ENCODE measurements around the gene STK16. TPM values are rescaled to one million over a fixed set of nuclear protein-coding genes. Genes with fewer than 3 reads are reported as not detected.

The STK16 gene
- total RNA-seq, 2 donors from 2014 or later = 11.9 to 17.2 TPM

DNA sequence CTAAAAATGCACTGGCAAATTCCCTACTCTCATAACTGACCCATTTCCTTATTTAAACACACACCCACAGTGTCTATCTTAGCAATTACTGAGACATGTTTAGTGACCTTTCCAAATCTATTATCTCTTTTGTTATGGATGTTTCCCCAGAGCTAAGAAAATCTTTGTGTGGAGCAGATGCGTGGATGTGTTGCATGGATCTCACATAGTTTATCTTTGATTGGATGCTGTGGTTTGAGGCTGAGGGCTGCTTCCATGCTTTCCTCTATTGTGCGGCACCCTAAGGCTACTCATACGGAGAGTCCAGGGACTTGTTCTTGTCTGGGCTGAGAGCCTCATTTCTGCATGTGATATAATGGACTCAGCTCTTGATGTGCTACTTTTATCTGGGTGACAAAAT is 10.9 kb upstream of the STK16 start:
- Mint-ChIP-seq H3K36me3 (ENCODE audit: low read depth) (peaks cover 19% of the 10 kb centered on the region), H3K27me3 (no peaks in the 10 kb centered on the region), H3K4me3 (no peak overlapping the region), H3K27ac (peak overlapping the region; percentile 14), H3K4me1 (peaks cover 27% of the 10 kb centered on the region)
- ATAC-seq (no peak), DNase-seq (no peak)
- H3K9me3 ChIP-seq (ENCODE audit: control insufficient read depth, low read length, poor library complexity, severe bottlenecking) = no peaks in the 10 kb centered on the region

DNA sequence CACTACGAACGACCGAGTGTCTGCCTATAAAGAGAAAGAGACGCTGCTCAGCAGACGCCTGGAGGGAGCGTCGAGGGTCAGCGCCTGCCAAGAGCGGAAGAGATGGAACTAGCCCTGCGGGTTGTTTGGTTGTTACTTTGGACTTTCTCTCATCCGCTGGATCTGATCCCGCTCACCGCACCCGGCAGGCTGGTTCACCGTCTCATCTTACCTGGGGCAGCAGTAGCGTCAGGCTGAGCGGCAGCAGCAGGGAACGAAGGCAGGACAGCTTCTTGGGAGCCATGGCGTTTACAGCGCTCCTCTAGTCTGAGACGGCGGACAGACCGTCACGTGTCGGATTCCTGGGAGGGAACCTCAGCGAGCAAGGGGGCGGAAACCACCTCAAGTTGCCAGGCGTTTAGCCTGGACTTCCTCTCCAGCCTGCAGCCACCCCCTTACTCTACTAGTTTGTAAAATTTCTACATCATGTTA is 2.0 kb upstream of the STK16 start:
- no peaks in the 10 kb centered on the region for H3K27me3 Mint-ChIP-seq
- no peak for ATAC-seq
- no peak overlapping the region for H3K27ac Mint-ChIP-seq
- no peak for DNase-seq
- H3K4me3 Mint-ChIP-seq = peak overlapping the region; percentile 33
- no peaks in the 10 kb centered on the region for H3K36me3 Mint-ChIP-seq (ENCODE audit: low read depth)
- peaks cover 38% of the 10 kb centered on the region for H3K4me1 Mint-ChIP-seq
- no peaks in the 10 kb centered on the region for H3K9me3 ChIP-seq (ENCODE audit: control insufficient read depth, low read length, poor library complexity, severe bottlenecking)

DNA sequence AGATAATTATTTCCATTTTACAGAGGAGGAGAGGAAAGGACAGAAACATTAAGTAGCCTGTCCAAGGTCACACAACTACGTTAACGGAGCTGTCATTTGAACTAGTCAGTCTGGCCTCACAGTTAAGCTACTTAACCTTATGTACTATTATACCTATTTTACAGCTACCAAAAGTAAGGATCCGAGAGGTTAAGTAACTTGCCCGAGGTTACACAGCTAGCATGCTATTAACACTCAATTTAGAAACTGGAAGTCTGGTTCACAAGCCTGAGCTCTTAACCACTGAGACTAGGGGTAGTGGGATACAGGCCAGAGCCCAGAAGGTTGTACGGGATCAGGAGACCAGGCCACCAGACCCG is 511 bp upstream of the STK16 start:
- no peaks in the 10 kb centered on the region for H3K27me3 Mint-ChIP-seq
- peak overlapping the region; percentile 98 for H3K27ac Mint-ChIP-seq
- H3K4me1 Mint-ChIP-seq = peaks cover 47% of the 10 kb centered on the region
- no peak for DNase-seq
- no peaks in the 10 kb centered on the region for H3K9me3 ChIP-seq (ENCODE audit: control insufficient read depth, low read length, poor library complexity, severe bottlenecking)
- peak overlapping the region; percentile 93 for H3K4me3 Mint-ChIP-seq
- no peak for ATAC-seq
- peaks cover 2% of the 10 kb centered on the region for H3K36me3 Mint-ChIP-seq (ENCODE audit: low read depth)

DNA sequence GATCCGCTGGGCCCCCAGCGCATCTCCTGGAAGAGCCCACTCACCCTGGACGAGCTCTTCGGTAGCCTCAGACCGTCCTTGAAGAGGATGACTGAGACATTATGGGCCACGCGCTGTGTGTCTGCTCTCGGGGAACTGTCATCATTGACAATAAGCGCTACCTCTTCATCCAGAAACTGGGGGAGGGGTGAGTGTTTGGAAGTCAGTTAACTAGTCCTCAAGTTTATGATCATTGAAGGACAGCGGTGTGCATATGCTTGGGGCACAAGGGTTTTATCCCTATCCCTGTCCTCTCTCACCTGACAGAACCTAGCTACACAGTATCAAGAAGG is 586 bp downstream of the STK16 start:
- no peak for DNase-seq
- no peaks in the 10 kb centered on the region for H3K27me3 Mint-ChIP-seq
- H3K9me3 ChIP-seq (ENCODE audit: control insufficient read depth, low read length, poor library complexity, severe bottlenecking) = no peaks in the 10 kb centered on the region
- peak overlapping the region; percentile 98 for H3K27ac Mint-ChIP-seq
- no peak for ATAC-seq
- H3K4me1 Mint-ChIP-seq = peaks cover 56% of the 10 kb centered on the region
- peaks cover 4% of the 10 kb centered on the region for H3K36me3 Mint-ChIP-seq (ENCODE audit: low read depth)
- H3K4me3 Mint-ChIP-seq = peak overlapping the region; percentile 93

GRCh38 chr2:219246559-219246958 is 1.3 kb downstream of the STK16 start:
- H3K9me3 ChIP-seq (ENCODE audit: control insufficient read depth, low read length, poor library complexity, severe bottlenecking) = no peaks in the 10 kb centered on the region
- Mint-ChIP-seq H3K36me3 (ENCODE audit: low read depth) (peaks cover 5% of the 10 kb centered on the region), H3K27me3 (no peaks in the 10 kb centered on the region), H3K27ac (peak overlapping the region; percentile 98), H3K4me3 (peak overlapping the region; percentile 63), H3K4me1 (peaks cover 59% of the 10 kb centered on the region)
- ATAC-seq (no peak), DNase-seq (no peak)

DNA sequence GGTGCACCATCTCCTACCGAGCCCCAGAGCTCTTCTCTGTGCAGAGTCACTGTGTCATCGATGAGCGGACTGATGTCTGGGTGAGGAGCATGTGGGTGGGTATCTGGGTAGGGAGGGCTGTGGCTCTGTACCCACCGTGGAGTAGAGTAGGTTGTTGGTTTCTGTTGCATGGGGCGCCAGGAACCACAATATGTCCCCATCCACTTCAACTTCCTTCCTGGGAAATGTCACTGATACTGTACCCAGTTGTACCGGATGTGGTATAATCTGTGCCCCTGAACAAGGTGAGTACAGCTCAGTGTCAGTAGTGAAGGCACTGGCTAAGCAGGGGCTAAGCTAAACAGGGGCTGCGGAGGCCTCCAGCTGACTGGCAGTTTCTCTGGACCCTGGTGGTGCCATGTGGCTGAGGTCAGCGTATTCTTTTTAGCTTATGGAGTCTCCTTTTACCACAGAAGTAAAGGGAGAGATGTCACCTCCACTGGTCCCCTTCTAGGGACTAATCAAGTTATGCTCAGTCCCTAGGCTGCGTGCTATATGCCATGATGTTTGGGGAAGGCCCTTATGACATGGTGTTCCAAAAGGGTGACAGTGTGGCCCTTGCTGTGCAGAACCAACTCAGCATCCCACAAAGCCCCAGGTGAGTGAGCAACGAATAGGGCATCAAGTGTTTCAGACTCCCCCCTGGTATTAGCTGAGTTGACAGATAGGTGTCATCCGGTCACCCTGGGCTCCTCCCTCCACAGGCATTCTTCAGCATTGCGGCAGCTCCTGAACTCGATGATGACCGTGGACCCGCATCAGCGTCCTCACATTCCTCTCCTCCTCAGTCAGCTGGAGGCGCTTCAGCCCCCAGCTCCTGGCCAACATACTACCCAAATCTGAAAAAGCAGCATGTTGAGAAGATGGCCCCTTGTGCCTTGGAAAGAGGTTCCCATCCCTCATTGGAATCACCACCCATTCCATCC is 2.7 kb downstream of the STK16 start:
- Mint-ChIP-seq H3K27ac (peak overlapping the region; percentile 98), H3K27me3 (no peaks in the 10 kb centered on the region), H3K36me3 (ENCODE audit: low read depth) (peaks cover 6% of the 10 kb centered on the region), H3K4me3 (peak overlapping the region; percentile 90), H3K4me1 (peaks cover 69% of the 10 kb centered on the region)
- no peaks in the 10 kb centered on the region for H3K9me3 ChIP-seq (ENCODE audit: control insufficient read depth, low read length, poor library complexity, severe bottlenecking)
- peak; percentile 75 for ATAC-seq
- DNase-seq = peak in 2 of 3 donors; percentile 24 to 54

DNA sequence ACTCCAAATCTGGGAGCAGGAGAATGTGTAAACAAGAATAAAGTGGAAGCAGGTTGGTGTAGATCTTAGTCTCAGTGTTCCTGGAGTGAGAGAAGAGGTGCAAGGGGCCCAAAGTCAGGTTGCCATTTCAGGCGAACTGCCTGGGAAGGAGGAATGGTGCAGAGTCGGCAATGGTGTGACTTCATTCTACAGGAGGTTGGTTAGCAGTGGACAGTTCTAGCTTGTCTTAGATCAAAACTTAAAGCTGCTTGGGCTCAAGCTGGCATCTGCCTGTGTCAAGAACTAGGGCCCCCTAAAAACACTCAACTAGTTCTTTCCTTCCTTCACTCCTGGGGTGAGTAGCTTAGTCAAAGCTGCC is 3.5 kb downstream of the STK16 start:
- H3K9me3 ChIP-seq (ENCODE audit: control insufficient read depth, low read length, poor library complexity, severe bottlenecking) = no peaks in the 10 kb centered on the region
- DNase-seq (no peak), ATAC-seq (no peak)
- Mint-ChIP-seq H3K4me3 (peak overlapping the region; percentile 90), H3K4me1 (peaks cover 69% of the 10 kb centered on the region), H3K27ac (peak overlapping the region; percentile 98), H3K36me3 (ENCODE audit: low read depth) (peaks cover 7% of the 10 kb centered on the region), H3K27me3 (no peaks in the 10 kb centered on the region)

DNA sequence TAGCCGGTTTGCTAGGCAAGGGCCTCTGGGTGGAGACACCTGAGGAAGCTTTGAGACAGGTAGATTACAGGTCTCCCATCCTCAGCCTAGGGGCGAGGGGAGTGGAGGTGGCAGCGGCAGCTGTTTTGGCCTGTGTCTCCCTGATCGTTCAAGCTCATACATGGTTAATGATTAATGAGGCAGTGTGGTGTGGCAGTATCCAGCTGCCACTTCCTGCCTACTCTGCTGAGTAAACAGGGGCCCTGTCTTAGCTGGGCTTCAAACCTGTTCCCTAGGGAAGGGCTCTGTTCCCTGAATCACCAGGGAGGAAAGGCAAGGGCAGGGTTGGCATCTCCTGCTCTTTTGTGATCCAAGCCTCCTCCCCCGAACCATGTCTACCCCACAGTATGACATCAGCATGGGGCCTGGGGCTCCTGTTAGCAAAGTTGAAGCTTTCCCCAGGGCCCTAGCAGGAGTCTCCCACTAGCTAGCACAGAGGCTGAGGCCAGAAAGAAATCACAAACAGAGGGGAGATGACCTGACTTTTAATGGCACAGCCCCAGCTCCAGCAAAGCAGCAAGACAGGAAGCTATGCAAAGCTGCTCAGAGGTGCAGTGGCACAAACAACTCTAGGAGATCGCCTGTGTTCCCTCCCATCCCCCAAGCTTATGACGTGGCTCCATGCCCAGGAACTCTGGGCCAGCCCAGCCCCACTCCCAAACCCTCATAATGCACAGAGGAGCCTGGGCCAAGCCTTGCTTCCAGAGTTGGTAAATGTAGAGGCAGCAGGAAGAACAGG is 4.1 kb downstream of the STK16 start:
- ATAC-seq = peak; percentile 6
- peak in 1 of 3 donors; percentile 25 for DNase-seq
- peaks cover 7% of the 10 kb centered on the region for H3K36me3 Mint-ChIP-seq (ENCODE audit: low read depth)
- no peaks in the 10 kb centered on the region for H3K9me3 ChIP-seq (ENCODE audit: control insufficient read depth, low read length, poor library complexity, severe bottlenecking)
- peak overlapping the region; percentile 90 for H3K4me3 Mint-ChIP-seq
- no peaks in the 10 kb centered on the region for H3K27me3 Mint-ChIP-seq
- peak overlapping the region; percentile 98 for H3K27ac Mint-ChIP-seq
- peaks cover 69% of the 10 kb centered on the region for H3K4me1 Mint-ChIP-seq

GRCh38 chr2:219250049-219250781 is 4.9 kb downstream of the STK16 start:
- Mint-ChIP-seq H3K4me1 (peaks cover 68% of the 10 kb centered on the region), H3K27ac (peak overlapping the region; percentile 98), H3K36me3 (ENCODE audit: low read depth) (peaks cover 10% of the 10 kb centered on the region), H3K4me3 (peak overlapping the region; percentile 90), H3K27me3 (no peaks in the 10 kb centered on the region)
- no peaks in the 10 kb centered on the region for H3K9me3 ChIP-seq (ENCODE audit: control insufficient read depth, low read length, poor library complexity, severe bottlenecking)
- ATAC-seq = no peak
- no peak for DNase-seq

- peaks cover 58% of the 10 kb centered on the region for H3K4me1 Mint-ChIP-seq
- DNase-seq = no peak
- no peaks in the 10 kb centered on the region for H3K27me3 Mint-ChIP-seq
- ATAC-seq = no peak
- peaks cover 10% of the 10 kb centered on the region for H3K36me3 Mint-ChIP-seq (ENCODE audit: low read depth)
- H3K4me3 Mint-ChIP-seq = peak overlapping the region; percentile 90
- no peaks in the 10 kb centered on the region for H3K9me3 ChIP-seq (ENCODE audit: control insufficient read depth, low read length, poor library complexity, severe bottlenecking)
- peak overlapping the region; percentile 96 for H3K27ac Mint-ChIP-seq
Measured at GRCh38 chr2:219251656-219252055, 6.4 kb downstream of the STK16 start.

DNA sequence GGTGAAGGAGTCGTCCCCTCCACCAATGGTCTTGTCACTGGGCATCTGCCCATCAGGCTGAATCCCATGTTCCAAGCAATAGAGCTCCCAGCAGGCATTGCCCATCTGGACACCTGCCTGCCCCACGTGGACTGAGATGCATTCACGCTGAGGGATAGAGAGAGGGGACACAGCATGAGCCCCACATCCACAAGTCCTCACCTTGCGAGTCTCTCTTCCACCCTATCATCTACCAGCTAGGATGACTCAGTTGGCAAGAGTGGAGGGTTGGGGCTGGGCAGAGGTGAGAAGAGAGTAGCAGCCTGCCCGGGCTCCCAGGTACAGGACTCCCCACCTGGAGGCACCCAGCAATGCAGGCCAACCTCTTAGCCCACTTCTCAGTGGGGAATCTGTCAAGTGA is 6.8 kb downstream of the STK16 start:
- peaks cover 10% of the 10 kb centered on the region for H3K36me3 Mint-ChIP-seq (ENCODE audit: low read depth)

GRCh38 chr2:219252570-219252899 is 7.3 kb downstream of the STK16 start:
- DNase-seq = no peak
- Mint-ChIP-seq H3K27me3 (no peaks in the 10 kb centered on the region), H3K27ac (peak overlapping the region; percentile 96), H3K4me1 (peaks cover 52% of the 10 kb centered on the region), H3K4me3 (peak overlapping the region; percentile 90), H3K36me3 (ENCODE audit: low read depth) (peaks cover 10% of the 10 kb centered on the region)
- no peaks in the 10 kb centered on the region for H3K9me3 ChIP-seq (ENCODE audit: control insufficient read depth, low read length, poor library complexity, severe bottlenecking)
- no peak for ATAC-seq

More for the DNA sequence above, 6.8 kb downstream of the STK16 start:
- Mint-ChIP-seq H3K27ac (peak overlapping the region; percentile 96), H3K27me3 (no peaks in the 10 kb centered on the region), H3K4me3 (peak overlapping the region; percentile 90), H3K4me1 (peaks cover 54% of the 10 kb centered on the region)
- H3K9me3 ChIP-seq (ENCODE audit: control insufficient read depth, low read length, poor library complexity, severe bottlenecking) = no peaks in the 10 kb centered on the region
- ATAC-seq = no peak
- DNase-seq = no peak
